T follicular helper cell (primary cell): ENCODE data around the gene ENGASE.

Source experiments
- DNase-seq: peaks from one replicate; pipeline ENCODE4 v3.0.0-alpha.2; 2020; ENCODE audit warnings: low read depth

ENGASE gene

DNA sequence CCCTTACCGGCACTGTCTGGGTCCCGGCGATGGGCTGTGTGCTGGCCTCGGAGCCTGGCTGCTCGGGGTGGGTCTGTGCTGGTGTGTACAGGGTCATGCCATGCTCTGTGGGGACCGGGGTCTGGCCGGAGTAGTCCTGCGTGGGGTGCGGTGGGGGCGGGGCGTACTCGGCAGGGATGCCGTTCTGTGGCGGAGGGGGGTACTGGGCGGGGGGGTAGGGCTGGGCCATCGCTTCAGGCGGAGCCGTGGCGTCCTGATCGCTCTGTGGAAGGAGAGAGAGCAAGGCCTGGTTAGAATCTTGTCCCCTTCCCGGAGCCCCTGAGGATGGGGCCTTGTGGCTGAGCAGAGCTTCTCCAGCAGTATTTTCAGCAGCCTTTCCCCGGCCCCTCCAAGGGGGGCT, 40.9 kb downstream of the ENGASE start:
- DNase-seq: no peak

DNA sequence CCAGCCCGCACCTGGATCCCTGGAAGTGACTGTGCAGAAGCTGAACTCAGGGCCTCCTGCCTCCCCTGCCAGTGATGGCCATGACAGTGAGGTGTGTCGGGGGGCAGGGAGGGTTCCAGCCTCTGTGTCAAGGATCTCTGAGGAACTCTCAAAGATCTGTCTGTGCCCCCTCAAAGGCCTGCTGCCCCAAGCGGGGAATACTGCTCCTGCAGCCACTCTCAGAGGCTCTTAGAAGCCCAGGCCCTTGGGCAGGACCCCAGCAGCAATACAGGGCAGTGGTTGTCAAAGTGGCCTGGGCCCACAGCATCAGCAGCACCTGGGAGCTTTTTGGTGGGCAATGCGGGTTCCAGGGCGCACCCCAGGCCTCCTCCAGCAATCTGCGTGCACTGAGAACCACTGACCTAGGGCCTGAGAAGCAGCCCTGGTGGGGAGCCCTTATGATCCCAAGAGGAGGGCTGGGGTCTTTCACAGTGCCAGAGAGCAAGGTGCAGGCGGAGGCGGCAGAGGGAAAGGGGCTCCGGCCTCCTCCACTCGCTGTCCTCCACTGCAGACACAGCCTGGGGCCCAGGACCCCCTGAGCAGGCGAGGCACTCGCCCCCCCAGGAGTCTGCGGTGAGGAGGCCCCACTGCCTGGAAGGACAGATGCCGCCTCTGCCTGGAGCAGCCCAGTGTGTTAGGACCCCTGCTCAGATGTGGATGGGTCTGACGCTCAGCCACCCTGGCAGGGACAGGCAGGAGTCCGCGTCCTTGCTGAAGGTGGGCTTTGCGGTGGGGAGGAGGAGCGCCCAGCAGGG, 42.1 kb downstream of the ENGASE start:
- no peak for DNase-seq

DNA sequence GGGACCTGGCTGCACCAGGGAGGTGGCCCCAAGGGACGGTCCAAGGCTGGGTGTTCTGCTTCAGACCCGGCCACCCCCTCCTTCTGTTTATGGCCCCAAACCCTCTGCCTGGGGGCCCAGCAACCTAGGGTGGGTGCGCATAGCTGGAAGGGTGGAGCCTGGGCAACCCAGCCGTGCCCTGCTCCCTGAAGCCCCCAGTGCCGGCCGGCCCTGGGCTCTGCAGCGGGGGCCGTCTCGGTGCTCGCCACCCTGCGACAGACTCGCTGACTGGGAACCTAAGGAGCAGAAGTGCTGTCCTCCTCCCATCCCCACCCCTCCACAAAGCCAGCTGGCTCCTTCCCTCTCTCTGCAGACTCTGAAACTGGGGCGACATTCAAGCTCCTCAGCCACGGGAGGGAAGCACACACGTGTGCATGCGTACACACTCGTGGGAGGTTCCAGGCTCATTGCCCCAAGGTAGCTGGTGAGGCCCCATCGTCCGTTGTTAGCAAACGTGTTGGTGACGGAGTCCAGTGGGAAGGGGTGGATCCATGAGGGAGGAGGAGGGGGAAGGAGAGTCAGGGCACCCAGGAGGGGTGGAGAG, 43.4 kb downstream of the ENGASE start:
- DNase-seq: no peak

DNA sequence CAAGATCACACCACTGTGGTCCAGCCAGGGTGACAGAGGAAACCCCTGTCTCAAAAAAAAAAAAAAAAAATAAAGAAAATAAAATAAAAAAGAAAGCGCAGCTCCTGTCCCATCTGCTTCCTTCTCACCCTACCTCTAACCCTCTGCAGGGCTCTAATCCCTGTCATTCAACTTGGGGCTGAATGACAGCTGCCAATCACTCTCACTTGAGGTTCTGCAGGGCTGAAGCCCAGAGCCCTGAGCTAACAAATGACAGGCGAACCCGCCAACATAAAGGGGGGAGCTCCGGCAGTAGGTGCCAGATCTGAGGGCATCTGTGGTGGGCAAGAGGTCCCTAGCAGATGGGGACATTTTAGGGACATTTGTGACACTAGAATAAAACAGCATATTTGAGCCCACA, 44.3 kb downstream of the ENGASE start:
- no peak for DNase-seq

DNA sequence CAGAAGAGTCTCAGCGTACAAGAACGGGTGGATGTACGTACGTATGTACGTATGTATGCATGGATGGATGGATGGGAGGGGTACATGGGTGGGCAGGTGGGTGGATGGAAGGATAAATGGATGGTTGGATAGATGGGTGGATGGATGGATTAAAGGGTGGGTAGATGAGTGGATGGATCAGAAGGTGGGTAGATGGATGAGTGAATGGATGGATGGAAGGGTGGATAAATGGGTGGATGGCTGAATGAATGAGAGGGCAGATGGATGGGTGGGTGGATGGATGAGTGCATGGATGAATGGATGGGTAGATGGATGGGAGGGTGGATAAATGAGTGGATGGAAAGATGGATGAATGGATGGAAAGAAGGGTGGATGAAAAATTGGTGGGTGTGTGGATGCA, 45.6 kb downstream of the ENGASE start:
- DNase-seq: no peak

DNA sequence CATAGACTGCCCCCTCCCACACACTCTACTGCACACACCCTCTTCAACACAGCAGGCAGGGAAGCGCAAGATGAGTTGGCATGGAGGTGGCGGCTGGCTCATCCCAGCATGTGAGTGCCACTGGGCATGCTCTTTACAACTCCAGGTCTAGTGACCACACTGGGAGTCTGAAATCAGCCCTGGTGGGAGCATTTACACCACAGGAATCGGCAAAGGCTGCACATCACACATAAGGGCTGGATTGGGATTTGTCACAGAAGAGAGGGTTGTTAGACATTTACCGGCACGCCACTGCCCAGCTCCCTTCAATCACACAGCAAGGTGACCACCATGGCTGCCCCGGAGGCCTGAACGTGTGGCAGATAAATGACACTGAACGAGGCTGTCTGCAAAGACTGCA, 49.4 kb downstream of the ENGASE start:
- no peak for DNase-seq

DNA sequence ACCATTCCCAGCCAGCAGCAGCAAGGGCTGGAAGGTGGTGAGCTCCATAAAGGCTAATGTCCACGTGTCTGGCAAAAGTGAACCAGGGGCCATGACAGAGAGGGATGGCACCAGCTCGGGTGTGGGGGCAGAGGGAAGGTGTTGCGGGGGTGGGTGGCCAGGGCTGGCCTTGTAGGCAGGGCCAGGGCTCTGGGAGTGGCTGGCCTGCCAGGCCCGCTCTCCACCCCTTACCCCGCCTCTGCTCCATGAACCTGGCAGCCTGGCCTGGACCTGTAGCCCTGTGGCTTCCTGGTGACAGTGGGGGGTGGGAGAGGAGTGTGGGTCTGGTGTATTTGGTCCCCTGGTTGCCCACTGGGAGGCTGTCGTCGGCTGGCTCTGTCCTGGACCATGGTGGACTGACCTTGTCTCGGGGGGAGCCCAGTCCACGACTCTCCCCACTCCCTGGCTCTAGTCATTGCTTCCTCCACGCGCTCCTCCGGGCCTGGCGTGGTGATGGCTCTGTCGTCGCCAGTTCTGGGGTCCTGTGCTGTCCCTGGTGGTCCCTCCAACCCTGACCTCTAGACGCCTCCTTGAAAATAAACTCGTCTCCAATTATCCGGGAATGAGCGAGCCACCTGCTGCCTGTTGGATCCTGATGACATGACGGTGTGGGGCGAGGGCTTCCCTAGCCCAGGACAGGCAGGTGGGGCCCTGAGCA, 50.0 kb downstream of the ENGASE start:
- DNase-seq: no peak

DNA sequence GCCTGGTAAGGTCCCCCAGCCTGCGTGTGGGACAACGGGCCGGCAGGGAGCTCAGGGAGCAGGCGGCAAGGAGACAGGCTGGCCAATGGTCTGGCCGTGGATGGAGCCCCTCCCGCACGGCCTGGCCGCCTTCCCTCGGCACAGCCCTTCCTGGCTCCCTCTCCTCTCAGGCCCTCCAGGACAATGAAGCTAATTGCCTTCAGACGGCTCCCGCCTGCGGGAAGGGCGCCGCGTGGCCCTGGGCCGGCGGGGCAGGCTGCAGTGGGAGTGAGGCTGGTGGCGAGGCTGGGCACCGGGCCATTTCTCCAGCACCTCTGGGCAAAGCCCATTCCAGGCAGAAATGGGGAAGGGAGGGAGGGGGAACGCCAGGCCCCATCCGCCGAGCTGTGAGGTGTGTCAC, 50.9 kb downstream of the ENGASE start:
- DNase-seq: no peak

DNA sequence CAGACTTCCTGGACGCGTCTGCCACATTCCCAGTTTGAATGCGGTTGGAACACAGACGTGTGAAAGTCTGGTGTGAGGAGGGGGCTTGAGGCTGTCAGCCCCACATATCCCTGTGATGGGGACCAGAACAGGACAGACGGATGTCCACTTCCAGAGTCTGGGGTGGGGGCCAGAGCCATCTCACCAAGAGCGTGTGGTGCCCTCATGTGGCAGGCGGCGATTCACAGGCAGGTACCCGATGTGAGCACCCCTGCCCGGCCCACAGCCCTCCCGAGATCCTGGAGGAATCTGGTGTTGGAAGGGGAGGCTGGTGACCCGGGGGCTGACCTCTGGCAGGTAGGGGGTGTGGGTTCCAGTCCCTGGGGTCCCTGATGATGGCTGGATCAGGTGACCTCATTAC, 51.5 kb downstream of the ENGASE start:
- no peak for DNase-seq

DNA sequence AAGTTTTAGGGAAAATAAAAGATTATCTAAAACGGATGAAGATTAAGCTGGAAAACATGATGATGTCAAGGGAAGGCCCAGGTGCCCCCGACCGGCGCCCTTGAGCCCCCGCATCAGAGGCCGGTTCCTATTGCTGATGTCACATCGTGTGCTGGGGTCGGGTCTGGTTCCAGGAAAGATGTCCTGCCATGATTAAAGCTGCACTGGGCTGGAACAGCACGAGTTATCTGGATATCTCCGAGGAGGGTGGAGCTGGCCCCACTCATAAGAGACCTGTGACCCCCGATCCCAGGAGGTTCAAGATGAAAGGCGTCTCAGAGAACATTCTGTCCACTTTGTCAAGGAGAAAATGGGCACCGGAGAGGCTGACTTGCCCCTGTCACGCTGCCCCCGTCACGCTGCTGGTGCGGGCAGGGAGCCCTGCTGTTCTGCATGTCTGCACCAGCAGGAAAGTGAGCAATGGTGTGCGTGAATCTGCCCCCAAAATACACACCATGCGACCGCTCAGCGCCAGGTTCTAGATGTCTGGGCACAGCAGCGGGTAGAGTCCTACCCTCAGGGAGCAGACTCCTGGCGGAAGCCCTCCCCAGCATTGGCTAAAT, 53.0 kb downstream of the ENGASE start:
- DNase-seq: no peak

DNA sequence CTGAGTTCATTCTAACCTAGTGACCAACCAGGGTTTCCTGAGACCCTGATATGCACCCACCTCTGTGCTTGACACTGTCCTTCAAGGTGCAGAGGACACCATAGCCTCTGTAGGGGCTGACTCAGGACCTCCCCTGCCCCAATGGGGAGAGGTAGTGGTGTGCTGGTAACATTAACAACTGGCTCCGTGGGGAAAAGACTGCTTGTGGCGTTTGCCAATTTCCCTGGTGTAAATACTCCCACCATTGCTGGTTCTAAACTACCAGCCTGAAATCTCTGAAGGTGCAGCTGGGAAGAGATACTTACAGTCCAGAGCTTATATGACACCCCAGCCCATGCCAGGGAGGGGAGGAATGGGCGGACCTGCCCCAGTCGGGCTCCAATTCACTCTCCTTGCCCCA, 54.9 kb downstream of the ENGASE start:
- no peak for DNase-seq

DNA sequence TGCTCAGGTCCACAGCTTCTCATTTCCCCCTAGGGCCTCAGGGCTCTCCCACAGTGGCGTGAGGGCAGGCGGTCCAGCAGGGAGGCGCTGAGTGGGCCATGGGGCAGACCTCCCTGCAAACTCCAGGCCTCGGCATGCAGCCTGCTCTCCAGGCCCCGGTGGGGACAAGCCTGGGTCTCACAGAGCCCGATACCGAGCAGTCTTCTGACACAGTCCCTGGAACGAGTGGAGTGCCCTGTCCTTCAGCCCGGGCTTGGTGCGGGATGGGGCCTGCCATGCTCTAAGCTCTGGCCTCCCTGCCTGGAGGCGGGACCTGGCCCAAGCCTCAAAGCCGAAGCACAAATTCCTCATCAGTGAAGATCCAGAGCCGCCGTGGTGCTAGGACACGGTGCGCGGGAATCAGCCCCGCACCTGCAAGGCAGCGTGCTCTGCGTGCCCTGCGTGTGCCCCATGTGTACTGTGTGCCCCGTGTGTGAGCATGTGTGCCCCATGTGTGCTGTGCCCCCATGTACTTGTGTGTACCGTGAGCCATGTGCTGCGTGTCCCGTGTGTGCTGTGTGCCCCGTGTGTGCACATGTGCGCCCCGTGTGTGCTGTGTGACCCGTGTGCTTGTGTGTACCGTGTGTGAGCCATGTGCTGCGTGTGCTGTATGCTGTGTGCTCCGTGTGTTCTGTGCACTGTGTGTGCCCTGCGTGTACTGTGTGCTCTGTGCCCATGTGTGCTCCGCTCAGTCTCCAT, 56.1 kb downstream of the ENGASE start:
- DNase-seq: no peak

DNA sequence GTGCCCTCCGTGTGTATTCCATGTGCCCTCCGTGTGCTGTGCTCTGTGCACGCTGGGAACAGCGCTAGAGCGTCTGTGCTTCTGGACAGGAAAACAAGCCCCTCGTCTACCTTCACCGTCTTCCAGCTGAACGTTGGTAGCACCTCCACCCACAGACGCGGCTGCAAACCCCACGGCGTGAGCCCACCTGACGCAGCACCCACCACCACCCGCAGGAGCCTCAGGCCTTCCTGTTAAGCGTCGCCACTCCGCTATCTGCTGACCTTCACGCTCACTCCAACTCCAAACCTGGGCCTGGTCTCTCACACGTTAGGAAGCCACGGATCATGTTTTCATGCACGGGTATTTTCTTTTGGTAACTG, 56.6 kb downstream of the ENGASE start:
- DNase-seq: no peak

DNA sequence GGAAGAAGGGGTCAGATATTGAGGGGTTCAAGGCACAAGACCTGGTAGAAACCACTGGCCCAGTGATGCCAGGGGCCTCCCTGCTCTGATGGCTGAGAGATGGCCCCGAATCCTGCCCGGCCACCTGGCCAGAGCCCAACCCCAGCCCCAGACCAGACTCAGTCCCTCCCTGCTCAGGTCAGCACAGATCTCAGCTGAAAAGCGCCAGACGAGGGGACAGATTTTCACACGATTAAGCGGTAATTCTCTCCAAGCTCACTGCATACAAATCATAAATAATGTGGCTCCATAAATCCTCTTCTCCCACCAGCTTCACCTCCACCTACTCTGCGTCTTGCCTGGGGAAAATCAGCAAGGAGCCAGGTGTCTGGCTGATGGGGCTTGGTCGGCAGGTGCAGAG, 57.1 kb downstream of the ENGASE start:
- DNase-seq: no peak

DNA sequence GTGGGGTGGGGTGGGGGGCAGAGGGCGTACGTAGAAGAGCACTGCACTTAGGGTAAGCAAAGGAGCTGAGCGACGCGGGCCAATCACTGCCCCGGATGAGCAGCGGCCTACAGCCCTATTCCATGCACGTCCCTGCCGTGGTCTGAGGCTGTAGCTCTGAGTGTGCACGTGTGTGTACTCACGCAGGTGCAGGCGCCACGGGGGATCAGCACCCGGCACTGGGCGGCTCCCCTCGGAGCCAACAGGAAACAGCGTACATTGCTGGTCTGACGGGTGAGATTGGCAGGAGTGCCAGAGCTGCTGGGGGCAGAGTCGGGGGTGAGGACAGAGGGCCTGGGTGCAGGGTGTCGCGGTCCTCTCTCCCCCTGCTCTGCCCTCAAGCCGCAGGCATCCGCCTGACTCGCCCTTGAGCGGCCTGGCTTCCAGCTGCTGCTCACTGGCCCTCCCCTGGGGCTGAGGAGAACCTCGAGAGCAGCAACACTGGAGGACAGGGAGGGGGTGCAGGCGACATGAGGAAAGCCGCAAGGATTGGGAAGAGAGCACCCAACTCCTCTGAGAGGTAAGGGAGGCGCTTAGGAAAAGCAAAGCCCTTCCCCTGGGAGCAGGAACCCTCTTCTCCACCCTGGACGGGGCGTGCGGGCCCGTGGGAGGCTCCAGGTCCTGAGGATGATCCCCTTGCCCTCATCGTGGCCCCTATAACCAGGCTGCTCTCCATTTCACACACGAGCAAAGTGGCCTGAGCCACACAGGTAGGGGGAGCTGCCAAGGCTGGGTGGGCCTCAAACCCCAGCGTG, 57.8 kb downstream of the ENGASE start:
- no peak for DNase-seq

DNA sequence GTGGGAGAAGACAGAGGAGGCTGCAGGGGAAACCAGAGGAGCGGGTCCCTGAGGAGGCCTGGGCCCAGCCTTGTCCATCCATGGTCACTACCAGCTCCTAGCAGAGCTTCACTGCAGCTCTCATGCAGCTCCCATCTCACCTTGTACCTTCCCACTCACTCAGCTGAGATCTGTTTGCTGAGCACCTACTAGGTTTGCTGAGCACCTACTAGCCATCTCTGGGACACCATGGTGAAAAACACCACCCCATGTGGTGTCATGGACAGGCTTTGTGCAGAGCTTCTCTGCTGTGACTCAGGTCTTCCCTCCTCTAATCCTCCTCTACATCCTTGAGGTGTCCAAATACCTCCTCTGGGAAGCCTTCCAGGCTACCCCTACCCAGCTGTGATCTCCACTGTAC, 58.6 kb downstream of the ENGASE start:
- no peak for DNase-seq

DNA sequence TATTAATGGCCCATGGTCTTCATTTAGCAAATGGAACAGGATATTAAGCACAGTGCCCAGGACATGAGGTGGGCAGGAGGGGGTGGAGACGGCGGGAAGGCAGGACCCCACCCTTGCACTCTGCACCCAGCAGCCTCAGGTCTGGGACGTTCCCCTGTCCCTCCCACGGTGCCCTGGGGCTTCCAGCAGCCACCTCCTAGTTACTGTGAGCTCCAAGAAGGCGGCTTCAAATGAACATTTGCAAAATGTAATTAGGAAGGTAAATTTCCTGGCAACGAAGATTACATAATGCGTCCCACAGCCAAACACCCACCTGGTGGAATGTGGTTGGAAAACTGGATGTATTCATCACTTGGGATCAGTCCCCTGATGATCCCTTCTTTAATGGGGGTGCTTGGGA, 59.4 kb downstream of the ENGASE start:
- no peak for DNase-seq

DNA sequence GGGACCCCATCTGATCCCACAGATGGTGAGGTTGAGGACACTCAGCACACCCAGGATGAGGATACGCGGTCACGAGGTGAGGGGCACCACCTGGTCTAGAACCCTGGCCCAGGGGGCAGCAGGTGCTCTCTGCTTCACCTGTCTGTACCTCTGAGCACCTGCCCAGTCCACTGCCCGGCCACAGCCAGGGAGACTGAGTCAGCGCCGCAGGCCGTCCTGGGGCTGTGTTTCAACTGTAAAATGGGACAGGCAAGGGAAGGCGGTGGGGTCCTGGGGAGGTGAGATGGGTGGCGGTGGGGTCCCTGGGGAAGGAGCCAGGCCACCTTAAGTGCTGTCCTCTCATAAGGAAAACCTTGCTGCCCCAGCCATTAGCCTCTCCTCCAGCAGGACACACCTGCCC, 60.4 kb downstream of the ENGASE start:
- no peak for DNase-seq

DNA sequence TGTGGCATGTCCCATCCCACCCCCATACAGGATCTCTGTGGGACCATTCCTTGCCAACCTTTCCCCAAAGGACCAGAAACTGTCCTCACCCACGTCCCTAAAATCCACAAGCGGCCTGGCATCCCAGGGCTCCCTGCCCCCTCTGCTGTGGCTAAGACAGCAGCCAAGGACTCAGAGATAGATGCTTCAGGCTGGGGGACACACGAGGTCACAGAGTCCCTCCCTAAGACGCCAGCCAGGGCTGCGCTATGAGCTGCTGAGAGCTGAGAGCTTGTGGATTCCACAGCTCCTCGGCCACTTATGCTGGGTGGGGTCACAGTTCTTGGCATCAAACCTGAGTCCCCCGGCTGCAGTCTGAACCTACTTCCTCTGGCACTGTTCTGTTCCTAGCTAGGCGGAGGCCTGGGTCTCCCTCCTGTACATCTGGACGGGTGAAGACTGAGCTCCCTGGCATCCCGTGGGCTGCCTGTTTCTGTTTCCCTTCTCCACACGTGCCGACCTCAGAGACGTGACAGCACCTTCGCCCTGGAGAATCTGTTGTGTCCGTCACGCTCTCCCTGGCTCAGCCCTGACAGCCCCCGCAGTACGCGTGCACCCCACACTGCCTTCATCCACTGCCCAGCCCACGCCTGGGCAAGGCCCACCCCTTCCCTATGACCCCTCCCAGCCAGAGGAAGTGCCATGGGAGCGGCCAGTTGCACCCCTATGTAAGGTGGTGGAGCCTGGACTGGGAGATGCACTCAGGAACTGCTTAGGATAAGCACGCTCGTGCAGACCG, 61.2 kb downstream of the ENGASE start:
- no peak for DNase-seq
